HepG2 (cell line): ENCODE measurements around the gene PLOD3. TPM values are rescaled to one million over a fixed set of nuclear protein-coding genes. Genes with fewer than 3 reads are reported as not detected.

Experiments
- ARID5B ChIP-seq: IDR thresholded peaks from 2 replicates; pipeline ENCODE4 v1.4.0; 2020; ENCODE audit warnings: mild to moderate bottlenecking, missing genetic modification reagents
- EZH2 ChIP-seq: conservative IDR thresholded peaks from 2 replicates; pipeline ENCODE4 v1.6.1; 2012; ENCODE audit warnings: mild to moderate bottlenecking, low read depth, low read length, moderate library complexity
- HNF1B ChIP-seq: sonication (generic); formaldehyde crosslinking; IDR thresholded peaks from 2 replicates; pipeline ENCODE4 v1.5.1; 2020; ENCODE audit warnings: mild to moderate bottlenecking, moderate library complexity, missing genetic modification reagents
- POLR2A ChIP-seq, 2 experiments: IDR thresholded peaks; 2 replicates each; pipeline ENCODE4 v1.6.1; 2011; ENCODE audit warnings: low read depth in 2 of 2, low read length in 2 of 2, mild to moderate bottlenecking in 1 of 2, moderate library complexity in 1 of 2; ENCODE audit not compliant: insufficient read depth in 1 of 2
- TBL1XR1 ChIP-seq: fragments of 150-350 bp; IDR thresholded peaks from 2 replicates; pipeline ENCODE4 v1.6.1; 2014; ENCODE audit warnings: borderline replicate concordance, low read length; ENCODE audit not compliant: partially characterized antibody
- TSC22D2 ChIP-seq: sonication (generic); formaldehyde crosslinking; IDR thresholded peaks from 2 replicates; pipeline ENCODE4 v1.5.1; 2020; ENCODE audit warnings: missing genetic modification reagents, mild to moderate bottlenecking, borderline replicate concordance
- YEATS2 ChIP-seq: sonication (generic); formaldehyde crosslinking; IDR thresholded peaks from 2 replicates; pipeline ENCODE4 v1.4.0; 2020; ENCODE audit warnings: missing genetic modification reagents, borderline replicate concordance
- ZBTB42 ChIP-seq: sonication (generic); formaldehyde crosslinking; IDR thresholded peaks from 2 replicates; pipeline ENCODE4 v1.5.0; 2020; ENCODE audit warnings: mild to moderate bottlenecking, missing genetic modification reagents
- ZC3H4 ChIP-seq: sonication (generic); formaldehyde crosslinking; IDR thresholded peaks from 2 replicates; pipeline ENCODE4 v1.4.0; 2020; ENCODE audit warnings: missing genetic modification reagents, borderline replicate concordance
- ZFP82 ChIP-seq: sonication (generic); formaldehyde crosslinking; IDR thresholded peaks from 2 replicates; pipeline ENCODE4 v1.5.1; 2020; ENCODE audit warnings: mild to moderate bottlenecking, missing genetic modification reagents, borderline replicate concordance
- ZFP91 ChIP-seq: sonication (generic); formaldehyde crosslinking; IDR thresholded peaks from 2 replicates; pipeline ENCODE4 v1.9.0; 2022; ENCODE audit warnings: missing genetic modification reagents, mild to moderate bottlenecking, borderline replicate concordance
- ZIK1 ChIP-seq: sonication (generic); formaldehyde crosslinking; IDR thresholded peaks from 2 replicates; pipeline ENCODE4 v1.5.0; 2020; ENCODE audit warnings: mild to moderate bottlenecking, low read depth, missing genetic modification reagents, borderline replicate concordance
- ZNF530 ChIP-seq: sonication (generic); formaldehyde crosslinking; IDR thresholded peaks from 2 replicates; pipeline ENCODE4 v1.5.0; 2020; ENCODE audit warnings: low read depth, mild to moderate bottlenecking, missing genetic modification reagents
- ZNF552 ChIP-seq: sonication (generic); formaldehyde crosslinking; IDR thresholded peaks from 2 replicates; pipeline ENCODE4 v1.9.0; 2022; ENCODE audit warnings: missing genetic modification reagents, mild to moderate bottlenecking, borderline replicate concordance
- ZNF614 ChIP-seq: IDR thresholded peaks from 2 replicates; pipeline ENCODE4 v1.6.1; 2018; ENCODE audit warnings: missing biosample characterization, missing genetic modification reagents, inconsistent platforms, borderline replicate concordance
- ZNF773 ChIP-seq: sonication (generic); formaldehyde crosslinking; IDR thresholded peaks from 2 replicates; pipeline ENCODE4 v1.4.0; 2020; ENCODE audit warnings: missing genetic modification reagents, borderline replicate concordance
- ZNF780A ChIP-seq: sonication (generic); formaldehyde crosslinking; IDR thresholded peaks from 2 replicates; pipeline ENCODE4 v1.8.0; 2022; ENCODE audit warnings: mild to moderate bottlenecking, missing genetic modification reagents, moderate library complexity
- ZNF839 ChIP-seq: sonication (generic); formaldehyde crosslinking; IDR thresholded peaks from 2 replicates; pipeline ENCODE4 v1.4.0; 2020; ENCODE audit warnings: missing genetic modification reagents, mild to moderate bottlenecking, borderline replicate concordance
- ZNF878 ChIP-seq: sonication (generic); formaldehyde crosslinking; IDR thresholded peaks from 2 replicates; pipeline ENCODE4 v1.8.1; 2023; ENCODE audit warnings: mild to moderate bottlenecking, missing genetic modification reagents, moderate library complexity
- polyA plus RNA-seq, 8 experiments: library from polyadenylated mRNA; depleted of rRNA in 3 of 8; stranded (reverse) in 7 of 8; unstranded in 1 of 8; fragments of >200 nt; fragmentation: Illumina TruSeq in 4 of 8; extraction: Trizol in 4 of 8; gene quantifications; 2 replicates each; pipeline versions ENCODE4 v1.2.1 to v1.2.3, GENCODE V29; 2011 to 2016; ENCODE audit warnings: low read depth in 4 of 8, missing spikeins in 1 of 8, mixed read lengths in 1 of 8; ENCODE audit not compliant: insufficient read depth in 1 of 8
- total RNA-seq, 5 experiments: library from RNA; depleted of rRNA; stranded (reverse); fragments of >200 nt; fragmentation: Illumina TruSeq; extraction: Trizol; gene quantifications; 2 replicates each; pipeline ENCODE4 v1.2.3, GENCODE V29; 2016; ENCODE audit warnings: low read depth in 1 of 5

Gene PLOD3
- total and polyA plus RNA-seq, 2 of the 13 experiments (the other 11 are each of a cell fraction or from before 2014, with no cell fraction given) = 65.8 to 67.4 TPM

- TF ChIP-seq TSC22D2 (CRISPR knock-in tag) = no peak; the same call in 1 of the 2 replicates
- TF ChIP-seq ZBTB42 = peak; percentile 67; the same call in 1 of the 2 replicates
- no peak for TF ChIP-seq ZNF839 (CRISPR knock-in tag)
- TF ChIP-seq YEATS2 = peak; percentile 82; the same call in 1 of the 2 replicates
- no peak for TF ChIP-seq ZFP82 (CRISPR knock-in tag)
- TF ChIP-seq ZC3H4 (CRISPR knock-in tag) = peak; percentile 28; the same call in 1 of the 2 replicates
- no peak for TF ChIP-seq ZNF530
- peak; percentile 55 for TF ChIP-seq HNF1B (CRISPR knock-in tag)
- 0 out of 2 replicates have a peak, but pooled peaks have one; percentile 19 for TF ChIP-seq ZNF780A (CRISPR knock-in tag)
- no peak for TF ChIP-seq EZH2
- TF ChIP-seq ZIK1 (CRISPR knock-in tag) = peak; percentile 68
- TF ChIP-seq ZFP91 (CRISPR knock-in tag) = peak; percentile 73
- TF ChIP-seq ZNF614 = peak; percentile 23; the same call in 1 of the 2 replicates
- TF ChIP-seq ZNF773 (CRISPR knock-in tag) = no peak
- TF ChIP-seq POLR2A (IDR thresholded peaks at IDR 0.05; ENCODE audit: insufficient read depth in 1 of 2, low read depth in 2 of 2, low read length in 2 of 2) = peak; percentile 55 to 81; a peak in 3 of 4 replicates
- 0 out of 2 replicates have a peak, but pooled peaks have one; percentile 8 for TF ChIP-seq ZNF552 (CRISPR knock-in tag)
- TF ChIP-seq ARID5B = no peak; the same call in 1 of the 2 replicates
- TF ChIP-seq ZNF878 (CRISPR knock-in tag) = no peak
- TF ChIP-seq TBL1XR1 = no peak
Measured at GRCh38 chr7:101244375-101245146, 27.2 kb upstream of the PLOD3 start, which contains the start of gene FIS1 (continued).
